Subcutaneous adipose tissue (tissue), 4 donors: ENCODE data around the gene LRRC42. TPM values are rescaled to one million over a fixed set of nuclear protein-coding genes. Genes with fewer than 3 reads are reported as not detected.

Source experiments
- CTCF ChIP-seq: fragments of 450-650 bp; IDR thresholded peaks from one replicate; pipeline ENCODE4 v1.5.1; 2016; ENCODE audit warnings: low read depth, mild to moderate bottlenecking, control low read depth, antibody characterized with exemption, moderate library complexity
- total RNA-seq, 4 donors: library from RNA; depleted of rRNA; stranded (reverse); fragments of >200 nt; gene quantifications; one replicate each; pipeline ENCODE4 v1.1.0, GENCODE V29; 2016

Gene LRRC42
- total RNA-seq, 4 donors from 2014 or later: 9.6 to 19.4 (median 15.3) TPM

GRCh38 chr1:54009406-54009805 lies 63.3 kb downstream of the LRRC42 start:
- no peak for TF ChIP-seq CTCF

DNA sequence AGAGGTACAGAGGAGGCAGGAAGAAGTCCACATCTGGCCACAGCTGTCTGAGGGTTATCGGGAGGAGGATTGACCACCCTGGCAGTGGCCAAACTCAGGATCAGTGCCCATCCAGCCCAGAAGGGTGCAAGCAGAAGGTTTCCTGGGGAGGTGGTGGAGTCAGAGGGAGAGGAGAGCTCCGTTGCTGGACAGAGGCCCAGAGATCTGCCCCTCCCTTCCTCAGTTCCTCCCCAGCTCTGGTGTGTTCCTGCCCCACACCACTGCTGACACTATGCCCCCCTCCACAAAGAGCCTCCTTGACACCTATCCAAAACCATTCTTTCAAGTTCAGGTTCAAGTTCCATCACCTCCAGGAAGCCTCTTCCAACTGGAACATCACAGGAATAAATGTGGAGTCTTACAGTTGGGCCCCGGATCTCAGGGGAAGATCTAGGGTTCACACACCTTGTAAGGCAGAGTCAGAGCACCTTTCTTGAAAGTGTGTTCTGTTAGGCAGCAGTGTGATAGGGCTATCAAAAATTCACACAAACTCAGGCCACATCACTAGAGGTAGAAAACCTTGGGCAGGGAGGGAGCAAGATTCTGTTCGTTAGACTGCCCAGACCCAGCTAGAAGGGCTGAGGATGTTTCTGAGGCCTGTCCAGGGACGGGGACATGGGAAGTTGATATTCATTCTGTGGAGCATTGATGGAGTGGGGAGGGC lies 64.4 kb downstream of the LRRC42 start:
- TF ChIP-seq CTCF: no peak

DNA sequence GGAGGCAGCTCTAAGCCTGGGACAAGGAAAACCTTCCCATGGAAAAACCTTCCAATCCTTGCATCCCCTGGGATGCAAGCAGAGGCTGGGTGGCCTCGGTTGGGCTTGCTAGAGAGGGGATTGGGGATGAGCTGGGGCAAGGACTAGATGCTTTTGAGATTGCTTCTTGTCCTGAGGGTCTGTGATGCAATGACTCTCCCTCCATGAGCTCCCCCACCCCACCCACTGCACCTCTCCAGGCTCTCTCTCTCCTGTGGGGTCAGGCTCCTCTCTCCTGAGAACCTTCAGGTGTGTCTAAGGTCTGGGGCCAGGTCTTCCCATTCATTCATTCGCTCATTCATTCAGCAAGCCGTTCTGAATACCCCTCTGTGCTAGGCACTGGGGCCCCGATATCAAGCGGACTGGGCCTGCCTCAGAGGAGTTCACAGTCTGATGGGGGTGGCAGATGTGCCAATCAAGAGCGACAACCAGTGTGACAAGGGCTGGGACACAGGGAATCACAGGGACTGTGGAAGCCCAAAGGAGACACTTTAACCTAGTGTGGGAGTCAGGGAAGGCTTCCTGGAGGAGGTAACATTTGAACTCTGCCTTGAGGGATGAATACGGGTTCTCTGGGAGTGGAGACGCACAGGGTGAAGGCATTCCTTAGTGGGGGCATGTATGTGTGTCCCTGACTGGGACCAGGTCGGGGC lies 65.3 kb downstream of the LRRC42 start:
- TF ChIP-seq CTCF: no peak

DNA sequence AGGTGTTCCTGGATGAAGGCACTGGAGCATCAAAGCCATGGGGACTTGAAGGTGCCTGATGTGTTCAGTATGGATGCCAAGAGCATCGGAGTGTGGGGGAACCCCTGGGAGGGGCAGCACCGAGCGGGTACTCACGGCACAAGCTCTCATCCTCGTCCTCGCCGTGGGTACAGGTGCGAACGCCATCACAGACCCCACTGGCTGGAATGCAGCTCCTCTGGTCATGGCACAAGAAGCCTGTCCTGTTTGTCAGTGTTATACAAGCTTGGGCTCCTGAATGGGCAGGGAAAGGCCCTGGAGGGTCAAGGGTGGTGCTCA lies 65.8 kb downstream of the LRRC42 start:
- no peak for TF ChIP-seq CTCF

DNA sequence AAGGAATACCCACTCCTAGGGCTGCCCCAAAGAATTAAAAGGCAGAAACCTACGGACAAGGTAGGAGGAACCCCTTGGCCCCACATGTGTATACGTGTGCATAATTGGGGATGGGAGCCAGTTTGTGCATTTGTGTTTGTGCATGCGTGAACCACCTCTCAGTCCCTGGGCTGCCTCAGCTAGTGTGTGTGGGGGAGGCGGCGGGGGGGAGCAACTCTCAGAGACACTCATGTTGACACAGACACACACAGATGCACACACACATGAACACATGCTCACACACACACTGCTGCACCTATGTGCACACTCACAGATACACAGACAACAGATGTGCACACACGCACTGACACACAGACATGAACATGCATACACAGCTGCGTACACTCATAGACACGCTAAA lies 66.7 kb downstream of the LRRC42 start:
- TF ChIP-seq CTCF: no peak

- TF ChIP-seq CTCF: no peak
These were observed 67.4 kb downstream of the LRRC42 start for GRCh38 chr1:54013393-54014008.

GRCh38 chr1:54014009-54014629 lies 68.0 kb downstream of the LRRC42 start:
- TF ChIP-seq CTCF: no peak
